Measurements from ENCODE around the gene RPH3AL. TPM values are rescaled to one million over a fixed set of nuclear protein-coding genes. Genes with fewer than 3 reads are reported as not detected.

RPH3AL gene
- total RNA-seq, 1 donor from 2014 or later: 40.8 TPM

DNA sequence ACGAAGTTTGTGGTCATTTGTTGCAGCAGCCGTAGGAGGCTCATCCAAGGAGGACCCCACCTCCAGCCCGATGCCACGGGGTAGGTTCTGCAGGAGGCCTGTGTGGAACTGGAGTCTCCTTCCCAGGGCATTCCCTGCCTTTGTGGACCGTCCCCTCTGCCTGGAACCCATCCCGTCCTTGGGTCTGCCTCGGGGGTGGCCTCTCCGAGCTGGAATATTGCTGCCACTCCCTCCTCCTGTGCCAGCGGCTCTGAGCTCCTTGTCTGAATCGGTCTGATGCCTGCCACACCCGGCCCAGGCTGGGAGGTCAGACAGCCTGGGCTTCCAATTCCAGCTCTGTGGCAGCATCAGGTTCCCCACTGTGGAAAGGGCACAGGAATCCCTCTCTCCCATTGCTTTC, 189.9 kb downstream of the RPH3AL start:
- no peak for DNase-seq (ENCODE audit: low read depth)
- TF ChIP-seq, protein P1, sequence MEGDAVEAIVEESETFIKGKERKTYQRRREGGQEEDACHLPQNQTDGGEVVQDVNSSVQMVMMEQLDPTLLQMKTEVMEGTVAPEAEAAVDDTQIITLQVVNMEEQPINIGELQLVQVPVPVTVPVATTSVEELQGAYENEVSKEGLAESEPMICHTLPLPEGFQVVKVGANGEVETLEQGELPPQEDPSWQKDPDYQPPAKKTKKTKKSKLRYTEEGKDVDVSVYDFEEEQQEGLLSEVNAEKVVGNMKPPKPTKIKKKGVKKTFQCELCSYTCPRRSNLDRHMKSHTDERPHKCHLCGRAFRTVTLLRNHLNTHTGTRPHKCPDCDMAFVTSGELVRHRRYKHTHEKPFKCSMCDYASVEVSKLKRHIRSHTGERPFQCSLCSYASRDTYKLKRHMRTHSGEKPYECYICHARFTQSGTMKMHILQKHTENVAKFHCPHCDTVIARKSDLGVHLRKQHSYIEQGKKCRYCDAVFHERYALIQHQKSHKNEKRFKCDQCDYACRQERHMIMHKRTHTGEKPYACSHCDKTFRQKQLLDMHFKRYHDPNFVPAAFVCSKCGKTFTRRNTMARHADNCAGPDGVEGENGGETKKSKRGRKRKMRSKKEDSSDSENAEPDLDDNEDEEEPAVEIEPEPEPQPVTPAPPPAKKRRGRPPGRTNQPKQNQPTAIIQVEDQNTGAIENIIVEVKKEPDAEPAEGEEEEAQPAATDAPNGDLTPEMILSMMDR (conservative IDR thresholded peaks at IDR 0.05; ENCODE audit: low read depth, low read length): no peak
- no peak overlapping the region for H3K4me3 ChIP-seq (ENCODE audit: low read depth, low read length)

Other genes starting within 250 kb of the RPH3AL start
- not detected in 2 replicates for gene SCGB1C2, start 215.2 kb downstream of the RPH3AL start, total RNA-seq
- gene DOC2B, start 171.2 kb downstream of the RPH3AL start, total RNA-seq: 18.1 and 29.7 TPM in 2 replicates
- 32.6 and 56.8 TPM in 2 replicates for gene RFLNB, start 93.1 kb upstream of the RPH3AL start, total RNA-seq

Data from epithelial cell of proximal tubule (primary cell).